Neuronal stem cell (in vitro differentiated cells): ENCODE results near the gene MTARC2.

Experiments used
- DNase-seq: peaks from one replicate; pipeline ENCODE4 v3.0.0-alpha.2; 2013; ENCODE audit warnings: low spot score
- H2AFZ ChIP-seq: one replicate; pipeline ENCODE4 v1.6.1; 2013; ENCODE audit warnings: mild to moderate bottlenecking, low read length, inconsistent platforms
- H2AK5ac ChIP-seq: 2 replicates; pipeline ENCODE4 v1.6.1; 2013; ENCODE audit warnings: low read depth, mild to moderate bottlenecking, inconsistent platforms, low read length, moderate library complexity, mixed read lengths
- H2BK120ac ChIP-seq: 2 replicates; pipeline ENCODE4 v1.6.1; 2013; ENCODE audit warnings: low read depth, mild to moderate bottlenecking, inconsistent platforms, low read length, moderate library complexity, mixed read lengths
- H2BK12ac ChIP-seq: one replicate; pipeline ENCODE4 v1.6.1; 2013; ENCODE audit warnings: low read length, inconsistent platforms
- H2BK15ac ChIP-seq: 2 replicates; pipeline ENCODE4 v1.6.1; 2013; ENCODE audit warnings: mild to moderate bottlenecking, low read length, inconsistent platforms, mixed read lengths
- H2BK5ac ChIP-seq: one replicate; pipeline ENCODE4 v1.6.1; 2013; ENCODE audit warnings: inconsistent platforms, mild to moderate bottlenecking, low read length, moderate library complexity
- H3K14ac ChIP-seq: one replicate; pipeline ENCODE4 v1.6.1; 2013; ENCODE audit warnings: low read length, inconsistent platforms
- H3K18ac ChIP-seq: 2 replicates; pipeline ENCODE4 v1.6.1; 2013; ENCODE audit warnings: low read length, inconsistent platforms
- H3K23ac ChIP-seq: 2 replicates; pipeline ENCODE4 v1.6.1; 2013; ENCODE audit warnings: low read depth, mild to moderate bottlenecking, mixed read lengths, low read length, inconsistent platforms; ENCODE audit not compliant: poor library complexity
- H3K27ac ChIP-seq: replicated peaks from 3 replicates; pipeline ENCODE4 v1.5.1; 2013; ENCODE audit warnings: low read length, inconsistent platforms
- H3K27me3 ChIP-seq, 3 experiments: 2 replicates each; pipeline ENCODE4 v1.6.1; 2013; ENCODE audit warnings: low read length in 3 of 3, mild to moderate bottlenecking in 2 of 3, inconsistent platforms in 1 of 3, low read depth in 1 of 3, mixed read lengths in 1 of 3, moderate library complexity in 1 of 3; ENCODE audit not compliant: control insufficient read depth in 3 of 3, insufficient read depth in 3 of 3
- H3K36me3 ChIP-seq, 2 donors: replicated peaks in 1 of 2; 2 replicates each; pipeline ENCODE4 v1.6.1; 2013; ENCODE audit warnings: low read length in 2 of 2; ENCODE audit not compliant: control insufficient read depth in 2 of 2, insufficient read depth in 2 of 2
- H3K4ac ChIP-seq: 2 replicates; pipeline ENCODE4 v1.6.1; 2013; ENCODE audit warnings: inconsistent platforms, mild to moderate bottlenecking, low read length, moderate library complexity
- H3K4me1 ChIP-seq, 2 donors: 1 replicate in 1 of 2; 2 replicates in 1 of 2; pipeline ENCODE4 v1.6.1; 2013; ENCODE audit warnings: low read length in 2 of 2, low read depth in 1 of 2; ENCODE audit not compliant: control insufficient read depth in 2 of 2, insufficient read depth in 1 of 2
- H3K4me2 ChIP-seq: one replicate; pipeline ENCODE4 v1.6.1; 2013; ENCODE audit warnings: mild to moderate bottlenecking, low read length, inconsistent platforms; ENCODE audit not compliant: insufficient read depth, poor library complexity, severe bottlenecking
- H3K4me3 ChIP-seq, 2 donors: 2 replicates each; pipeline ENCODE4 v1.5.1; 2013; ENCODE audit warnings: low read length in 2 of 2, mild to moderate bottlenecking in 2 of 2, inconsistent platforms in 1 of 2, moderate library complexity in 1 of 2
- H3K79me1 ChIP-seq: one replicate; pipeline ENCODE4 v1.6.1; 2013; ENCODE audit warnings: low read depth, mild to moderate bottlenecking, inconsistent platforms, low read length, moderate library complexity
- H3K9ac ChIP-seq: one replicate; pipeline ENCODE4 v1.6.1; 2013; ENCODE audit warnings: mild to moderate bottlenecking, low read depth, low read length, inconsistent platforms; ENCODE audit not compliant: poor library complexity
- H3K9me3 ChIP-seq, 2 donors: replicated peaks in 1 of 2; 2 replicates each; pipeline versions ENCODE3 to v1.6.1; 2013; ENCODE audit warnings: low read length in 2 of 2, mild to moderate bottlenecking in 2 of 2, inconsistent platforms in 1 of 2, low read depth in 1 of 2, mixed read lengths in 1 of 2, moderate library complexity in 1 of 2; ENCODE audit not compliant: control insufficient read depth in 2 of 2, insufficient read depth in 1 of 2
- H4K8ac ChIP-seq: one replicate; pipeline ENCODE4 v1.6.1; 2013; ENCODE audit warnings: low read depth, mild to moderate bottlenecking, inconsistent platforms, low read length, moderate library complexity
- H4K91ac ChIP-seq: one replicate; pipeline ENCODE4 v1.6.1; 2013; ENCODE audit warnings: low read length, low read depth, mild to moderate bottlenecking, inconsistent platforms; ENCODE audit not compliant: poor library complexity
- WGBS, 2 donors: extraction: QIAGEN DNeasy Blood & Tissue Kit; methylation state at CpG; one replicate each; pipeline ENCODE4 v1.1.7; 2013; ENCODE audit warnings: missing lambda C conversion rate in 2 of 2, mixed read lengths in 1 of 2; ENCODE audit not compliant: insufficient read length in 2 of 2, insufficient replicate concordance in 1 of 2; ENCODE audit errors: extremely low coverage in 2 of 2; 5-methylcytosine and 5-hydroxymethylcytosine counted together

MTARC2 gene

DNA sequence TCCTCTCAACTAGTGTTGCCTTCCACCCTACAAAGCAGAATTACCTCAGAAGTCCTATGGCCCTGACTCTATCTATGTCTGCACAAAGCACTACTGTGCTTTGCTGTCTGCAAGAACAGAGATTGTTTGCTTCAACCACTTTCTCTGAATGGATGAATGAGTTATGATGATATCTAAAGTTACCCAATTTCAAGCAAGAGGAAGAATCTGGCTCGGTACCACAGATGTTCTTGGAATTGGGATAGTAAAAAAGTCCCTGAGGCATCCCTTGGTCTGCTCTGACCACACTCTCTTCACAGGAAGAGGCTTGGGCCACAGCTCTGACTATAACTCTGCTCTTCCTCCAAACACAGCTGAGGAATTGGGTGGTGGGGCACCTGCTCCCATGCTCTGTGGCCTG is 69.8 kb downstream of the MTARC2 start:
- H3K18ac ChIP-seq = no peak overlapping the region
- H2BK5ac ChIP-seq = no peak overlapping the region
- no peak overlapping the region for H2AK5ac ChIP-seq
- H4K8ac ChIP-seq = no peak overlapping the region
- H3K4me2 ChIP-seq = no peak overlapping the region
- H3K23ac ChIP-seq = no peak overlapping the region
- no peaks in the 10 kb centered on the region for H3K4me1 ChIP-seq
- no peaks in the 10 kb centered on the region for H3K27me3 ChIP-seq
- DNase-seq = no peak
- no CpG with 5 or more reads among the region's 1 CpG for WGBS, 2 donors
- H3K14ac ChIP-seq = no peak overlapping the region
- no peak overlapping the region for H2AFZ ChIP-seq
- H2BK120ac ChIP-seq = no peak overlapping the region
- H4K91ac ChIP-seq = no peak overlapping the region
- no peak overlapping the region for H2BK12ac ChIP-seq
- no peak overlapping the region for H3K4me3 ChIP-seq
- no peaks in the 10 kb centered on the region for H3K36me3 ChIP-seq
- H3K4ac ChIP-seq = no peak overlapping the region
- no peaks in the 10 kb centered on the region for H3K9me3 ChIP-seq
- no peak overlapping the region for H3K27ac ChIP-seq
- no peaks in the 10 kb centered on the region for H3K79me1 ChIP-seq
- no peak overlapping the region for H2BK15ac ChIP-seq
- H3K9ac ChIP-seq = no peak overlapping the region

DNA sequence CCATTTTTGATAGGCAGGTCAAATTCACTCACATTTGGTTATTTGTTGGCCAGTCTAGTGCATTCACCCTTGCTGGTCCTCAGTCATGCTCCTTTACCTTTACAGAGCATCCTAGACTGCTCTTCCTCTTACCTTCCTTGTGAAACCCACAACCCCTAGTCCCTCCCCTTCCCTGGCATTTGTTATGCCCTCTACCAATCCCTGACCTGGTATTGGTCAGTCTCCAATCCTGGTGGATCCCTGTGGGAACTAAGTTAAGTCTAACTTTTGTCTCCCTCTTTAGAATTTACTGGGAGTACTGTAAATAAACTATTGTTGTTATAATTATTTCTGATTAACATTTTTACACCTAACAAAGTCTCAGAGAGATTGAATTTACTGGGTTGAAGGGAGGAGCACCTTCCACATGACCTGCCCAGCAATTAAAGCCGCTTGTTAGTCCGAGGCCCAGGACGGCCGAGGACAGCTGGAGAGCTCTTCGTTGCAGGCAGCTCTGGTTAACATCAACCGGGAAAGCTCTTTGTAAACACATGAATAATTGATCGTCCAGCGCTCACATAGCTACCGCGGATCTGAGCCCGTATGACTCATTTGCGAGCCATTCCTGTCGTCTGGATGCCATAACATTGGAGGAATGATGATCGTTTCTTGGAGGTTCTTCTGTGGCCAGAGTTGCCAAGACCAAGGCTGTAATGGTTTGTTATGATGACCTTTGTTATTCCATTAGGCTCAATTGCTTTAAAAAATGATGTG is 70.5 kb downstream of the MTARC2 start:
- Histone ChIP-seq H2BK5ac (no peak overlapping the region), H3K79me1 (no peaks in the 10 kb centered on the region), H3K14ac (no peak overlapping the region), H4K91ac (no peak overlapping the region), H2BK12ac (no peak overlapping the region), H3K9ac (no peak overlapping the region), H3K9me3 (no peaks in the 10 kb centered on the region), H2AFZ (no peak overlapping the region), H3K18ac (no peak overlapping the region), H4K8ac (no peak overlapping the region), H3K4me2 (no peak overlapping the region), H2BK15ac (no peak overlapping the region), H3K23ac (no peak overlapping the region), H3K4me3 (no peak overlapping the region), H3K27me3 (no peaks in the 10 kb centered on the region), H3K4me1 (no peaks in the 10 kb centered on the region), H2BK120ac (no peak overlapping the region), H3K36me3 (no peaks in the 10 kb centered on the region), H2AK5ac (no peak overlapping the region), H3K4ac (no peak overlapping the region), H3K27ac (no peak overlapping the region)
- DNase-seq = no peak
- WGBS, 2 donors = no CpG with 5 or more reads among the region's 14 CpGs

GRCh38 chr1:220819467-220820026 is 71.4 kb downstream of the MTARC2 start:
- Histone ChIP-seq H3K27ac (no peak overlapping the region), H2BK12ac (no peak overlapping the region)

DNA sequence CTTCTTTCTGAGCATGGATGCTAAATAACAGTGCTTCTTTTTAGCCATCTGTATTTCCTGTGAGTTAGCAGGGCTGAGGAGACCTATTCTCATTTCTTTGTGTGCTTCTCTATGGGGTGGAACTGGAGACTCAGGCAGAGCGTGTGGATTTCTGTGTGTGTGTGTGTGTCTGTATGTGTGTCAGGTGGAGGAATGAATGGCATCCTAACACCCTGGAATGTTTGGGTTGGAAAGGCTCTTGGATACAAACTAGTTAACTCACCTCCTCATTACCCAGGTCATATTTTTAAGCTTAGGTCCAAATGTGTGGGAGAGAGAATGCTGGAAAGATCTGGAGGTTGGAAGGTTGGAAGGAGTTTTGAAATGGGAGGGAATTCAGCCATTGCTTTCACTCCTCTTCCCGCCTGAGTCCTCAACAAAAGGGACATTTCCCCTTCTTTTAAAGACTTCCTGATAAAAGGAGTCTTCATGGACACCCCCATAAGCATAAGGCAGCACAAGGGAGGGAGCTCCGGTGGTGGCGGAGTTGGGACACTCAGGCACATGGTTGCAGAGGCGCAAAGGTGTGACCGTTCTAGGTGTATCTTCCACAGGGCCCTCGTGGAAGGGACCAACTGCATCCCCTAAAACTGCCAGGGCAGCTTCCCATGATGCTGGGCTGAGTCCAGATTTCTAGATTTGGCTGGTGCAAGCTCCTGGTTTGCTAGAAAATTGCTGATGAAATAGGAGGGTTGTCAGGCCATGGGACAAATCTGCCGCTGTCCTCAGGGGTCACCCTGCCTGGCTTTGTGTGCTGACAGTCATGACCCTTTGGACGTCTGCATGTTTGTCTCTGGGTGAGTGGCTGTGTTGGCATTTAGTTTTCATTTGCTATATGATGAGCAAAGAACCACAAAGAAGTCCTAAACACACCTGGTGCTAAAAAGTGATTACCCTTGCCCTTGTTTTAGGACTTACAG is 76.2 kb downstream of the MTARC2 start:
- no peak overlapping the region for H3K14ac ChIP-seq

More at GRCh38 chr1:220819467-220820026, 71.4 kb downstream of the MTARC2 start:
- Histone ChIP-seq H3K4me2 (no peak overlapping the region), H2AK5ac (no peak overlapping the region), H3K18ac (no peak overlapping the region), H4K91ac (no peak overlapping the region), H3K14ac (no peak overlapping the region), H2AFZ (no peak overlapping the region), H3K4me1 (peaks cover 0 to 3% of the 10 kb centered on the region in 2 donors), H4K8ac (no peak overlapping the region), H3K4ac (no peak overlapping the region), H3K36me3 (no peaks in the 10 kb centered on the region), H3K4me3 (no peak overlapping the region), H2BK120ac (no peak overlapping the region), H3K27me3 (no peaks in the 10 kb centered on the region), H2BK15ac (no peak overlapping the region), H3K9me3 (no peaks in the 10 kb centered on the region), H2BK5ac (no peak overlapping the region), H3K9ac (no peak overlapping the region), H3K79me1 (no peaks in the 10 kb centered on the region), H3K23ac (no peak overlapping the region)
- no peak for DNase-seq
- no CpG with 5 or more reads among the region's 1 CpG for WGBS, 2 donors

More for the DNA sequence above, 76.2 kb downstream of the MTARC2 start:
- no peaks in the 10 kb centered on the region for H3K9me3 ChIP-seq
- no CpG with 5 or more reads among the region's 9 CpGs for WGBS, 2 donors
- H3K36me3 ChIP-seq = no peaks in the 10 kb centered on the region
- H3K4me3 ChIP-seq = no peak overlapping the region
- H3K79me1 ChIP-seq = no peaks in the 10 kb centered on the region
- no peak overlapping the region for H3K27ac ChIP-seq
- H3K4ac ChIP-seq = no peak overlapping the region
- DNase-seq = no peak
- no peak overlapping the region for H2BK120ac ChIP-seq
- H3K9ac ChIP-seq = no peak overlapping the region
- H3K4me2 ChIP-seq = no peak overlapping the region
- no peak overlapping the region for H2BK5ac ChIP-seq
- no peak overlapping the region for H2BK12ac ChIP-seq
- H4K91ac ChIP-seq = no peak overlapping the region
- no peak overlapping the region for H2AK5ac ChIP-seq
- H3K27me3 ChIP-seq = no peaks in the 10 kb centered on the region
- no peak overlapping the region for H2BK15ac ChIP-seq
- no peak overlapping the region for H3K18ac ChIP-seq
- peaks cover 0 to 3% of the 10 kb centered on the region in 2 donors for H3K4me1 ChIP-seq
- no peak overlapping the region for H4K8ac ChIP-seq
- H3K23ac ChIP-seq = no peak overlapping the region
- no peak overlapping the region for H2AFZ ChIP-seq
